ENCODE measurements around the gene C19orf25. TPM values are rescaled to one million over a fixed set of nuclear protein-coding genes. Genes with fewer than 3 reads are reported as not detected.
A peak's percentile ranks its signal among the peaks of the same experiment; 100 is the strongest.

C19orf25 gene
- total RNA-seq, 1 experiment from 2014 or later = 56.0 TPM

DNA sequence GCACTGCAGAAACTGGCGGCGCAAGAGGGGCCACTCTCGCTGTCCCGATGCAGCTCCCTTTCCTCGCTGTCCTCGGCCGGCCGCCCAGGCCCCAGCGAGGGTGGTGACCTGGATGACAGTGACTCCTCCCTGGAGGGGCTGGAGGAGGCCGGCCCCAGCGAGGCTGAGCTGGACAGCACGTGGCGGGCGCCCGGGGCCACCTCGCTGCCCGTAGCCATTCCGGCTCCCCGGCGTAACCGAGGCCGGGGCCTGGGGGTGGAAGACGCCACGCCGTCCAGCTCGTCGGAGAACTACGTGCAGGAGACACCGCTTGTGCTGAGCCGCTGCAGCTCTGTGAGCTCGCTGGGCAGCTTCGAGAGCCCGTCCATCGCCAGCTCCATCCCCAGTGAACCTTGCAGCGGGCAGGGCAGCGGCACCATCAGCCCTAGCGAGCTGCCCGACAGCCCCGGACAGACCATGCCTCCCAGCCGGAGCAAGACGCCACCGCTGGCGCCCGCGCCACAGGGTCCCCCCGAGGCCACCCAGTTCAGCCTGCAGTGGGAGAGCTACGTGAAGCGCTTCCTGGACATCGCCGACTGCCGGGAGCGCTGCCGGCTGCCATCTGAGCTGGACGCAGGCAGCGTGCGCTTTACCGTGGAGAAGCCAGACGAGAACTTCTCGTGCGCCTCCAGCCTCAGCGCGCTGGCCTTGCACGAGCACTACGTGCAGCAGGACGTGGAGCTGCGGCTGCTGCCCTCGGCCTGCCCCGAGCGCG, 12.4 kb downstream of the C19orf25 start:
- DNase-seq (ENCODE audit: low spot score) = no peak

DNA sequence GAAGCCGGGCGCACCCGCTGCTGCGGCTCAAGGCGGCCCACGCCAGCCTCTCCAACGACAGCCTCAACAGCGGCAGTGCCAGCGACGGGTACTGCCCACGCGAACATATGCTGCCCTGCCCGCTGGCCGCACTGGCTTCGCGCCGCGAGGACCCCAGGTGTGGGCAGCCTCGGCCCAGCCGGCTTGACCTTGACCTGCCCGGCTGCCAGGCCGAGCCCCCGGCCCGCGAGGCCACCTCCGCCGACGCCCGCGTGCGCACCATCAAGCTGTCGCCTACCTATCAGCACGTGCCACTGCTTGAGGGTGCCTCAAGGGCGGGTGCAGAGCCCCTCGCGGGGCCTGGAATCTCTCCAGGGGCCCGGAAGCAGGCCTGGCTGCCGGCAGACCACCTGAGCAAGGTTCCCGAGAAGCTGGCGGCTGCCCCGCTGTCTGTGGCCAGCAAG, 13.0 kb downstream of the C19orf25 start:
- no peak for DNase-seq (ENCODE audit: low spot score)

DNA sequence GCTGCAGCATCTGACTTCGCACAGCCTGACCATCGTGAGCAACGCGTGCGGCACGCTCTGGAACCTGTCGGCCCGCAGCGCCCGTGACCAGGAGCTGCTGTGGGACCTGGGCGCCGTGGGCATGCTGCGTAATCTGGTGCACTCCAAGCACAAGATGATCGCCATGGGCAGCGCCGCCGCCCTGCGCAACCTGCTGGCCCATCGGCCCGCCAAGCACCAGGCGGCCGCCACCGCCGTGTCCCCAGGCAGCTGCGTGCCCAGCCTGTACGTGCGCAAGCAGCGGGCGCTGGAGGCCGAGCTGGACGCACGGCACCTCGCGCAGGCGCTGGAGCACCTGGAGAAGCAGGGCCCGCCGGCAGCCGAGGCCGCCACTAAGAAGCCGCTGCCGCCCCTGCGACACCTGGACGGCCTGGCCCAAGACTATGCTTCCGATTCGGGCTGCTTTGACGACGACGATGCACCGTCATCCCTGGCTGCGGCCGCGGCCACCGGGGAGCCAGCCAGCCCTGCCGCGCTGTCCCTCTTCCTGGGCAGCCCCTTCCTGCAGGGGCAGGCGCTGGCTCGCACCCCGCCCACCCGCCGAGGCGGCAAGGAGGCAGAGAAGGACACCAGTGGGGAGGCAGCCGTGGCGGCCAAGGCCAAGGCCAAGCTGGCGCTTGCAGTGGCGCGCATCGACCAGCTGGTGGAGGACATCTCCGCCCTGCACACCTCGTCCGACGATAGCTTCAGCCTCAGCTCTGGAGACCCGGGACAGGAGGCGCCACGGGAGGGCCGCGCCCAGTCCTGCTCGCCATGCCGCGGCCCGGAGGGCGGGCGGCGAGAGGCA, 13.6 kb downstream of the C19orf25 start:
- DNase-seq (ENCODE audit: low spot score) = peak; percentile 56

DNA sequence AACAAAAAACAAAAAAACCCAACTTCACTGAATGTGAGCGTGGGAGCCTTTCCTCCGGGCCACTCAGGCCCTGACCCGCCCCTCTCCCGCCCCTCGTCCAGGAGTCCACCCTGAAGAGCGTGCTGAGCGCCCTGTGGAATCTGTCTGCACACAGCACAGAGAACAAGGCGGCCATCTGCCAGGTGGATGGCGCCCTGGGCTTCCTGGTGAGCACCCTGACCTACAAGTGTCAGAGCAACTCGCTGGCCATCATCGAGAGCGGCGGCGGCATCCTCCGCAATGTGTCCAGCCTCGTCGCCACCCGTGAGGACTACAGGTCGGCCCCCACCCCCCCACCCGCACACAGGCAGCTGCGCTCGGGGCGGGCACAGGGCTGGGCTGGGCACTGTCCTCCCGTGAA, 17.2 kb downstream of the C19orf25 start:
- no peak for DNase-seq (ENCODE audit: low spot score)

DNA sequence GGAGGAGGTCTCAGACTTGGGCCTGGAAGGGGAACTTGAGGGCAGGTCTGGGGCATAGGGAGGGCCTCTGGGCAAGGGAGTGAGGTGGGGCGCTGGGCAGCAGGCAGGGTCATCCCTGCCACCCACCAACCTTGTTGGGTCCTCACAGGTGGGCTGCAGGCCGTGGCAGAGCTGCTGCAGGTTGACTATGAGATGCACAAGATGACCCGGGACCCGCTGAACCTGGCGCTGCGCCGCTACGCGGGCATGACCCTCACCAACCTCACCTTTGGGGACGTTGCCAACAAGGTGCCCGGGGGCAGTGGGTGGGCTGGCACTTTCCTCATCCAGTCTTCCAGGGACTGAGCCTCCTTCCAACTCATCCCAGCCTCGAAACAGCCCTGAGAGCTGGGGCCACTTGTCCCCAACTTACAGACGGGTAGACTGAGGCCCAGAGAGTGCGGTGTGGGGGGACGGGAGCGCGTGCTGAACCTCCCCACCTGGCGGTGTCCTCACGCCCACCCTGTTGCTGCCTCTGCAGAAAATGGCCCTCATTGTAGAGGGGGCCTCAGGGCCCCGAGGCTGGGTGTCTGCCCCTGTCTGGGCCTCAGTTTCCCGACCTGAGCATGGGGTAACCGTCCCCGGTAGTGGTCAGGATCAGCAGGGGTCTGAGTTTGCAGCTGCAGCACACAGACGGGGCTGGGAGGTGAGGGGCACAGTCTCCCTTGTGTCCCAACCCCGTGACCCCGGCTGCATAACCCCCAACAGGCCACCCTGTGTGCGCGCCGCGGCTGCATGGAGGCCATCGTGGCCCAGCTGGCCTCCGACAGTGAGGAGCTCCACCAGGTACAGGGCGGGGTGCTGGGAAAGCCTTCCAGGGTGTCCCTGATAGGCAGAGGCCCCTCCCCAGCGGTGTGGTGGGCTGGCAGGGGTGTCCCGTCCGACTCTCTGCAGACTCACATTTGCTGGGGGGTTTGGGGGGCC, 18.7 kb downstream of the C19orf25 start:
- DNase-seq (ENCODE audit: low spot score) = no peak

DNA sequence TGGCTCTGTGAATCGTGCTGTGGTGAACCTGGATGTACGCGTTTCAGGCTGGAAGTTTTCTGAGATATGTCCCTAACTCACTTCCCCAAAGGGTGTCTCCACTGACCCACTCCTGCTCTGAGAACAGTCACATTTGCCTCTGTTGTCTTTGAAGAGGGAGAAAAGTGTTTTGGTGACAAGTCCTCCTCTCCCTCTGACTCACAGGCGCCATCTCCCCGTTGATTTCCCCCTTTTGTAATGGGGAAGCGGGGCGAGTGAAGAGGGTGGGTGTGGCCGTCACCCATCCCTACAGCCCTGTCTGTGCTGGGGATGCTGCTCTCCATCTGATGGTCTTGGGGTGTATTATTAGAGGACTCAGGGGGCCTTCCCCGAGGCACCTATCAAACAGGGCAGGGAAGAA, 19.5 kb downstream of the C19orf25 start:
- no peak for DNase-seq (ENCODE audit: low spot score)

DNA sequence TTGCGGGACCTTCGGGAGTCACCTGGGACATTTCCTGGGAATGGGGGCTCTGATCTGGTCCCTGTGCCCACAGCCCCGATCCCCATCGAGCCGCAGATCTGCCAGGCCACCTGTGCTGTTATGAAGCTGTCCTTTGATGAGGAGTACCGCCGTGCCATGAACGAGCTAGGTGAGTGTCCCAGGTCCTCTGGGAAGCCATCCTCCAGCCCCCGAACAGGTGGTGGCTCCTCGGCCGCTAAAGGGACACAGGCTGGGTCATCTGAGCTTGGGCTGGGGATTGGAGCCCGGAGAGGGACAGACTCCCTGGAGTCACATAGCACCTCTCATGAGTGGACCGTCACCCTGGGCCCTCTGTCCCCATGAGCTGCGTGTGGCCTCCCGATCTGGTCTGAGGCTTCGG, 21.1 kb downstream of the C19orf25 start:
- DNase-seq (ENCODE audit: low spot score) = no peak

DNA sequence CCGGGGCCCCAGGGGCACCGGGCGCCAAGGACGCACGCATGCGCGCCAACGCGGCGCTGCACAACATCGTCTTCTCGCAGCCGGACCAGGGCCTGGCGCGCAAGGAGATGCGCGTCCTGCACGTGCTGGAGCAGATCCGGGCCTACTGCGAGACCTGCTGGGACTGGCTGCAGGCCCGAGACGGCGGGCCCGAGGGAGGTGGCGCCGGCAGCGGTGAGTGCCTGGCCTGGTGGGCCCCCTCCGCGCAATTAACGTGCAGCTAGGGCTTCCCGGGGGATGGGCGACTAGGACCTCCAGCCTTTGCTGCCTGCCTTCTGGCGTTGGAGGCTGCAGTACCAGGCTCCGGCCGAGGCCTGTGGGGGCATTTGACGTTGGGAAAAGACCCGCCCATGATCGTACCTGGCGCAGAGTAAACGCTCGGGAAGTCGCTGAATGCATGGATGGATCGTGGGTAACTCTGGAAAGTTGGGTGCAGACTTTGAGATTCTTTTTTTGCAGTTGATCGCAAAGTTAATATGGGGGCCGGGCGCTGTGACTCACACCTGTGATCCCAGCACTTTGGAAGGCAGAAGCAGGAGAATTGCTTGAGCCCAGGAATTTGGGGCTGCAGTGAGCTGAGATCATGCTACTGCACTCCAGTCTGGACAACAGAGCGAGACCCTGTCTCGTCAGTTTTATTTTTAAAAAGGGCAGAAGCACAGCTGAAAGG, 21.8 kb downstream of the C19orf25 start:
- DNase-seq (ENCODE audit: low spot score) = peak; percentile 23

DNA sequence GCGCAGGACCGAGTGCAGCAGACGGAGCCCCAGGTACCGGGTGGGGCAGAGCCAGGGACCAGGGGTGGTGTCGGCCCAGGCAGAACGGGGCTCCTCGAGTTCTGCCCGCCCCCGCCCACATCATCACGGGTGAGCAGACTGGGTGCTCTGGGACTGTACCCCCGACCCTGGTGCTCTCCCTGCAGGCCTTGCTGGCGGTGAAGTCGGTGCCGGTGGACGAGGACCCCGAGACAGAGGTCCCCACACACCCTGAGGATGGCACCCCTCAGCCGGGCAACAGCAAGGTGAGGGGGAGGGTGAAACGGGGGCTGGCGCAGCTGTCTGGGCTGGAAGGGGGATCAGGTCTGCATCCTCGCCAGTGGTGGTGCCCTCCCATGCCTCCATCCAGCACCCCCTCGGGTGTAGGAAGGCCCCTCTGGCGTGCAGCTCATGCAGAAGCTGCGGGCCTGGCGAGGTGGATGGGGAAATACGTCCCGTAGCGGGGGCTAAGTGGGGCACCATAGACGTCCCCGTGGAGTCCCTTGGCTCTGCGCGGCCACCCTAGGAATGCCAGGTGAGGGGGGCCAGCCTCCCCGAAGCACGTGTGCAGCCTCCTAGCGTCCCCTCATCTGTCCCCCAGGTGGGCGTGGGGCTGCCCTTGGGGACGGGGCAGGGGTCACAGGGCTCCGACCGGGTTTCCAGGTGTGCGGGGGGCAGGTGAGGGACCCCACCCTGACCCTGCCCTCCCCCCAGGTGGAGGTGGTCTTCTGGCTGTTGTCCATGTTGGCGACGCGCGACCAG, 22.7 kb downstream of the C19orf25 start:
- DNase-seq (ENCODE audit: low spot score) = no peak

DNA sequence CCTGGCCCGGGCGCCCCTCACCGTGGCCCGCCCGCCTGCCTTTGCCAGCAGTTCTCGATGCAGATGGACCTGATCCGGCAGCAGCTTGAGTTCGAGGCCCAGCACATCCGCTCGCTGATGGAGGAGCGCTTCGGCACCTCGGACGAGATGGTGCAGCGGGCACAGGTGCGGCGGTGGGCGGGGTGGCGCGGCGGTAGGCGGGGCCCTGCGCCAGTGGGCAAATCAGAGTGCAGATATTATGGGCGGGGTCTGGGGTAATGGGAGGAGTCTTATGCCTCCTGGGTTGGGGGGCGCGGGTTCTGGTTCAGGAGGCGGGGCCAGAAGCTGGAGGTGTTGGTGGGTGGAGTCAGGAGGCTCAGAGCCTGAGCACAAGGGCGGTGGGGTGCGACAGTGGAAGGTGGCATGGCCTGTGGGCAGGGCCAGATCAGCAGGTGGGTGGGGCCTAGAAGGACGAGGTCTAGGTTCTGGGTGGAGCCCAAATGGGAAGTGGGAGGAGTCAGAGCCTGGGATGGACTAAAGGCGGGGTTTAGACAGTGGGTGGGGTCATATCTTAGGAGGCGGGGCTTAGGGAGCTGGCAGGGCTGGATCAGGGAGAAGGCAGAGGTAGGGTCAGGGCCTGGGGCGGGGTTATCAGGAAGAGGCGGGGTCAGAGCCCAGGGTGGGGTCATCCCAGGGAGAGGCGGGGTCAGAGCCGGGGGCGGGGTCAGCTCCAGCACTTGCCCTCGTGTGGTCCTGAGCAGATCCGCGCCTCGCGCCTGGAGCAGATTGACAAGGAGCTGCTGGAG, 23.5 kb downstream of the C19orf25 start:
- peak; percentile 96 for DNase-seq (ENCODE audit: low spot score)

DNA sequence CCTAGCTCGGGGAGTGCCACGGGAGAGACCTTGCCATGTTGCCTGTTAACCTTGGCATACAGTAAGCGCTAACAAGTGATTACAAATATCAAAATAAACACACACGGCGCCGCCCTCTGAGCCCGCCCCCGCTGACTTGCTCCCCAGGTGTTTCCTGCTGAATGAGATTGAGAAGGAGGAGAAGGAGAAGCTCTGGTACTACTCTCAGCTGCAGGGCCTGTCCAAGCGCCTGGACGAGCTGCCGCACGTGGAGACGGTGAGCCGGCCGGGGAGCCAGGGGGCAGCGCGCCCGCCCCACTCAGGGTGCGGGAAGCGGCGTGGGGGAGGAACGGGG, 24.0 kb downstream of the C19orf25 start:
- peak; percentile 43 for DNase-seq (ENCODE audit: low spot score)

DNA sequence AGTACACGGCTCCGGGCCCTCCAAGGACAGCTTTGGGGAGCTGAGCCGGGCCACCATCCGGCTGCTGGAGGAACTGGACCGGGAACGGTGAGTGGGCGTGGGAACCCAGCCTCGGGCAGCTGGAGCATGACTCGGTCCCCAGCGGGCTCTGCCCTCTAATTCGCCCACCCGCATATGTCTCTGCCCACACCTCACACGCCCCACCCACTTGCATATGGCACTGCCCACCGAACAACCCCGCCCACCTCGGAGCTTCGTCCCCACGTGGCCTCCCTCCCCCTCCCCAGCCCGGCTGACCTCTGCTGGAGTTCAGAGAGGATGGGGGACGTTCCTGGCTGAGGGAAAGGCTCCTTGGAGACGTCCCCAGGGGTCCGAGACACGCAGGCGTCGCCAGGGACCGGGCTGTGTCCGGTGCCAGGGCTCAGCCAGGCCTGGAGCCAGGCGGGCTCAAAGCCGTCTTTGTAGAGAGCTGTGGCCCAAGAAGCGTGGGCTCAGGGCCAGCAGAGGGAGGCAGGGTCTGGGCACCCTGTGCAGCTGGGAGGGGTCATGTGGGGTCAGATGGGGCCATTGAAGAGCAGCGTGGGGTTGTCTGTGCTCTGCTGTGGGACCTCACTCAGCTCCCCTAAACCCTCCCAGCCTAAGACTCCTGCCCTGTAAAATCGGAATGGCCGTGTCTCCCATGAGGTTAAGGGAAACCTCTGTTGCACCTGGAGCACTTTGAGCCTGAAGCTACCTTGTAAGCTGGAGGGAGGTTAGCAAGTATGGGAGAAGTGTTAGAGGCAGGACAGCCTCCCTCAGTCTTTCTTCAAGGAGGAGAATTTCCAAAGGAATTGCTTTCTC, 25.3 kb downstream of the C19orf25 start:
- peak; percentile 31 for DNase-seq (ENCODE audit: low spot score)

DNA sequence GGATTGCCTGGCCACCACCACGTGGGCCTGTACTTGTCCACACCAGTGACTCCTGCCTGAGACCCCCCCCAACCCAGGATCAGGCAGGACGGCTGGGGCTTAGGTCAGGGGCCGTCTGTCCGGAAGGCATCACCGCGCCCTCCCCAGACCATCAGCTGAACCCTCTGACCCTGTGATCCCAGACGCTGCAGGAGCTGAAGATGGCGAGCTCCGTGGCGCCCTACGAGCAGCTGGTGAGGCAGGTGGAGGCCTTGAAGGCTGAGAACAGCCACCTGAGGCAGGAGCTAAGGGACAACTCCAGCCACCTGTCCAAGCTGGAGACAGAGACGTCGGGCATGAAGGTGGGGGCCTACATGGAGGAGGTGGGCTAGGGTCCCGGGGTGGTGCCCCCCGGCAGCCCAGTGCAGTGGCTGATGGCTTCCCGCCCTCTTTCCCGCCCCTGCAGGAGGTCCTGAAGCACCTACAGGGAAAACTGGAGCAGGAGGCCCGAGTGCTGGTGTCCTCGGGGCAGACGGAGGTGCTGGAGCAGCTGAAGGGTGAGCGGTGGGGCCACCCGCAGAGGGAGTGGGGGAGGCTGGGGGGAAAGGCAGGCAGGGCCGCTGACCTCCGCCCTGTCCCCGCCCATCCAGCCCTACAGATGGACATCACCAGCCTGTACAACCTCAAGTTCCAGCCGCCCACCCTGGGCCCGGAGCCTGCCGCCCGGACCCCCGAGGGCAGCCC, 26.1 kb downstream of the C19orf25 start:
- DNase-seq (ENCODE audit: low spot score) = no peak

DNA sequence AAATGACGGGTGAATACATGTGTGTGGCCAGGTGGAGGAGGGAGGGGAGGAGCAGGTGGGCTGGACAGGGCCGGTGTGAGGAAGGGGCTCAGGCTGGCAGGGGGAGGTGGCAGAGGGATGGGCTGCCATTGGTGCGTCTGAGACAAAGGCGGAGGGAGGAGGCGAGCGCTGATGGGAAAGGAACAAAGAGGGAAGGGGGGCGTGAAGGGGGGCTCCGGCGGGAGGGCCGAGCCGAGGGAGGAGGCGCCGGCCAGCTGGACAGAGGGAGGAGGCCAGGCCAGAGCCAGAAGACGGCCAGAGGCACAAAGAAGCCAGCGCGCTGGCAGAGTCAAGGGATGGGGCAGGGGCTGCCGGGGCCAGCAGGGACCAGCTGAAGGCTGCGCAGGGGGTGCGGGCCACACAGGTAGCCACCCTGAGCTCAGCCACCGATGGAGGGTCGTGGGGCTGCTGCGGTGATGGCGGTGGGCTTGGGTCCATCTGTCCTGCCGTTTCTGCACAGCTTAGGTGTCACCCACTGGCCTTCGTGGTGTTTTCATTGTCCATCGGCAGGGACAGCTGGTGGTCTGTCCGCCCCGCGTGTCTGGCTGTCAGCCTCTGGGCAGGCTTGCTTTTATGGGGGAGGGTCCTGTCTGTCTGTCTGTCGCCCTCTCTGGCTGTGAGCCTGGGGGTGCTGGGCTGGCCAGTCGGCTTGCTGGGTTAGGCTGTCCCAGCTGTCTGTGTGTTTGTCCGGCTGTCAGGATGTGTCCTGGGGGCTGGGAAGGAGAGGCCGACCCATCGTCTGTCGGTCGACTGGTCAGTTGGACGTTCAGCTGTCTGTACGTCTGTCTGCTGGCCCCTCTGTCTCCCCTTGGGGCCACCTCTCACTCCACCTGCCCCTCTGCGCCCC, 26.9 kb downstream of the C19orf25 start:
- DNase-seq (ENCODE audit: low spot score) = no peak

DNA sequence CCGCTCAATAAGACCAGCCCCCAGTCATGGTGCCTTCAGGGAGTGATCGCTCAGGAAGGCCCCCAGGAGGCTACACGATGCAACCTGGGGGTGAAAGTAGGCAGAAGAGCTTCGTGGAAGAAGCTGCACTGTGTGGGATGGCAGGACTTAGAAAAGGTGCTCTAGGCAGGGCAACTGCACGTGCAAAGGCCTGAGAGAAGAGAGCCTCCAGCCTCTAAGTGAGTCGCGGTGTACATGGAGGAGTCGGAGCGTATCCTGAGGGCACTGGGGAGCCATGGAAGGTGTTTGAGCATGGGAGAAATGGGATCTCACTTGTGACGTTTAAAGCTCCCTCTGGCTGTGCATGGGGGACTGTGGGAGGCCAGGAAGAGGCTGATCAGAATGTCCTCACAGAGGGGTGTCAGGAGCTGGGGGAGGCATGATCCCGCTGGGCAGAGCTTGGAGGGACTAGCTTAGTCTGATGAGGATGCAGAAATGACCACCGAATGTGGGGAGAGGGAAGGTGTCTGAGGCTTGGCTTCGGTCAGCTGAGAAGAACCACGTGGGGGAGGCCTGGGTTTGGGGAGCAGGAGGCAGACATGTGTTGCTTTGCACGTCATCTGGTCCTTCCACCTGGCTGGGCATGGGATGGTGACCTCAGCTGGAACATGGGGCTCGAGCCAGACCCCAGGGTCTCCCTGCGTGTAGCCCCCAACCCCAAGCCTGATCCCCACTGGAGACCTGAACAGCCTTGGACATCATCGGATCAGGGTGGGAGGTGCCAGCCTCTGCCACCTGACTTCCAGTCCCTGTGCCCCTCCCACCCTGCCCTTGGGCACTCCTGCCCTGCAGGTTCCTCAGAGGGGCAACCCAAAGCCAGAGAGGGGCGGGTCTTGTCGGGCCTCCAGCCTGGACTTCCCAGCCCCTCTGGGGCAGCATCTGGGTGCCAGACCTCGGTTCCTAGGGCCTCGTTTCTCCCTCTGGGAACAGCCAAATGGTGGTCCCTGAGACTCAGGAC, 28.0 kb downstream of the C19orf25 start:
- no peak for DNase-seq (ENCODE audit: low spot score)
